Ovary (tissue), 3 donors: ENCODE measurements around the gene TTC3.
A peak's percentile ranks its signal among the peaks of the same experiment; 100 is the strongest.

Experiments
- POLR2A ChIP-seq: fragments of 450-650 bp; IDR thresholded peaks from one replicate; pipeline ENCODE4 v1.6.1; 2017; ENCODE audit warnings: antibody characterized with exemption, mild to moderate bottlenecking, moderate library complexity
- TF ChIP-seq, protein P1 (sequence below), 3 donors: fragments of 450-650 bp in 2 of 3; fragments of 200-600 bp in 1 of 3; IDR thresholded peaks; one replicate each; pipeline versions ENCODE4 v1.5.1 to v1.8.0; 2016 to 2022; ENCODE audit warnings: antibody characterized with exemption in 3 of 3, mild to moderate bottlenecking in 1 of 3
- donor health status: DM: no; HTN: no; CAD: no.

DNA sequence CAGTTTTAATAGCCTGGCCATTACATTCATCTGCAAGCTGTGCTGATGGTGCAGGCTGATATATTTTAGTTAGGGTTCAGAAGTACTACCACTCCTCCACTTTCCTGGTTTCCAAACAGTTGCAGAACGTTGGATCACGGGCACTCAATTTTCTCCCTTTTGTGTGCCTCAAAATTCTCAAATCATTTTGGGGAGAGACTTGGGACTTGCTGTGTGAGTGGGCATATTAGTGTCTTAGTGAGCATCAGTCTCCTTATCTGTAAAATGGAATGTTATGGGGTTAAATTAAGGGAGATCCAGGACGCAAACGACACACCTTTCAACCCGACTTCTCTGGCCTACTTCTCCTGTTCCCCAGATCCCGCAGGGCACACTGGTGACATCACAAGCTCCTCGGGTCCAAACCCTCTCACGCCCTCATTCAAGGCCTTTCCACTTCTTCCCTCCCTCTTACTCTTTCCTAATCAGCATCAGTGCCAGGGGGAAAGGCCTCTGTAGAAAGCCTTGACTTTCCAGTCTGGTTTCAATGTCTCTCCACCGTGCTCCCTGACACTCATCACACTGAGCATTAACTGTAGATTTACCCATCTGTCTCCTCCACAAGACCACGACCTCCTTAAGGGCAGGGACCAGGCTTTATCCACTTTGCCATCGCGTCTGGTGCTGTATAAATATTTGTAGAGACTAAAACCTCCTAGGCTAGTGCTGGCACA, 1.3 kb upstream of the TTC3 start:
- TF ChIP-seq, protein P1, sequence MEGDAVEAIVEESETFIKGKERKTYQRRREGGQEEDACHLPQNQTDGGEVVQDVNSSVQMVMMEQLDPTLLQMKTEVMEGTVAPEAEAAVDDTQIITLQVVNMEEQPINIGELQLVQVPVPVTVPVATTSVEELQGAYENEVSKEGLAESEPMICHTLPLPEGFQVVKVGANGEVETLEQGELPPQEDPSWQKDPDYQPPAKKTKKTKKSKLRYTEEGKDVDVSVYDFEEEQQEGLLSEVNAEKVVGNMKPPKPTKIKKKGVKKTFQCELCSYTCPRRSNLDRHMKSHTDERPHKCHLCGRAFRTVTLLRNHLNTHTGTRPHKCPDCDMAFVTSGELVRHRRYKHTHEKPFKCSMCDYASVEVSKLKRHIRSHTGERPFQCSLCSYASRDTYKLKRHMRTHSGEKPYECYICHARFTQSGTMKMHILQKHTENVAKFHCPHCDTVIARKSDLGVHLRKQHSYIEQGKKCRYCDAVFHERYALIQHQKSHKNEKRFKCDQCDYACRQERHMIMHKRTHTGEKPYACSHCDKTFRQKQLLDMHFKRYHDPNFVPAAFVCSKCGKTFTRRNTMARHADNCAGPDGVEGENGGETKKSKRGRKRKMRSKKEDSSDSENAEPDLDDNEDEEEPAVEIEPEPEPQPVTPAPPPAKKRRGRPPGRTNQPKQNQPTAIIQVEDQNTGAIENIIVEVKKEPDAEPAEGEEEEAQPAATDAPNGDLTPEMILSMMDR (IDR thresholded peaks at IDR 0.05): no peak
- peak; percentile 49 for TF ChIP-seq POLR2A
